Skeletal muscle cell (primary cell): ENCODE measurements around the gene ARID2.

Experiments used
- DNase-seq: peaks from one replicate; pipeline ENCODE4 v3.0.0-alpha.2; 2010; ENCODE audit warnings: low read depth
- H3K4me3 ChIP-seq: 2 replicates; pipeline ENCODE4 v1.5.1; 2011; ENCODE audit warnings: low read depth, mild to moderate bottlenecking, control low read depth, low read length, moderate library complexity

The ARID2 gene

DNA sequence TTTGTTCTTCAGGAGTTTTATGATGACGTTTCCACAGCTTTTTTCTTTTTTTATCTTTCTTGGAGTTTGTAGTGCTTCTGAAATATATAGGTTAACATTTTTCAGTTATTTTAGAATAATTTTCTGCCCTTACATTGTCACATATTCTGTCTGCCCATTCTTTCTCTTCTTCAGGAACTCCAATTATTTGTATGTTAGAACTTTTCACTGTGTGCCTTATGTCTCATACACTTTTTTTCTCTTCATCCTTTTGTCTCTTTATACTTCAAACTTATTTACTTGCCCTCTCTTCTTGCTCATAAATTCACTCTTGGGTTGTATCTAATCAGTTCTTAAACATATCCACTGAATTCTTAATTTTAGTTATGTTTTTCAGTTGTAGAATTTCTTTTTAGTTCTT, 105.3 kb downstream of the ARID2 start:
- no peak overlapping the region for H3K4me3 ChIP-seq

GRCh38 chr12:45839917-45840316, 110.4 kb downstream of the ARID2 start:
- H3K4me3 ChIP-seq, result no peak overlapping the region
- DNase-seq, result no peak

More for the DNA sequence above, 105.3 kb downstream of the ARID2 start:
- no peak for DNase-seq

DNA sequence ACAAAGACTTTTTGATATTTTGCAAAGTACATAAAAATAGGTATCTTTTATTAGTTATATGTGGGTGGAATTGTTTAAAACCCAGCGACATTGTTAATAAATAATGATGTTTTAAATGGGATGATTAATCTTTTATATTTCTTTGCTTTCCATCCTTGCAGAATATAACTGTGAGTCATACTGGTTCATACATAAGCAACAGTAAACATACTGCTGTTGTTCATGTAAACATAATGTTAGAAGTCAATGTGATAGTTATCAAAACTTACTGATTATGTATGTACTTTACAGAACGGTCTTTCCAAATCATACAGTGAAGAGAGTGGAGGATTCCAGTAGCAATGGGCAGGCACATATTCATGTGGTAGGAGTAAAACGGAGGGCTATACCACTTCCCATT, 119.8 kb downstream of the ARID2 start:
- no peak for DNase-seq
- H3K4me3 ChIP-seq, result no peak overlapping the region

GRCh38 chr12:45850302-45850701, 120.8 kb downstream of the ARID2 start:
- no peak overlapping the region for H3K4me3 ChIP-seq
- DNase-seq, result no peak

- H3K4me3 ChIP-seq, result no peak overlapping the region
- DNase-seq, result no peak
Measured at GRCh38 chr12:45852508-45852907, 123.0 kb downstream of the ARID2 start.

DNA sequence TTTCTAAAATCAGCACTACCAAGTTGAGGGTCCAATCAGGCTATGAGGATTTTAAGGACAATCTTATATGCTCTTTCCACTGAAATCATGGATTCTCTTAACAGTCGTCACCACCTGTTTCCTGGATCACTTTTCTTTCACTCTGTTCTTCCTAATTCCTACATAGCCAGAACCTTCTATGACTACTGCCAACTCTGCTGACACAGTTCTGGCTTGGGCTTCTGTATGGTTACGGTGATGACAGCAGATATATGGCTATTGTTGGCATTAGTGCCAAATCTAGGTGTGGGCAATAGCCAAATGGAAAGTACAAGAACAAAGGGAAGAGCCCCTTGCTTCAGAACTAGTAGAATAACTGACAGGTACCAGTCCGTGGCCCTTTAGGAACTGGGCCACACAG, 124.0 kb downstream of the ARID2 start:
- DNase-seq, result no peak
- H3K4me3 ChIP-seq, result no peak overlapping the region

- DNase-seq, result no peak
Measured at GRCh38 chr12:45863332-45863731, 133.8 kb downstream of the ARID2 start.

GRCh38 chr12:45866299-45866698, 136.8 kb downstream of the ARID2 start:
- H3K4me3 ChIP-seq, result no peak overlapping the region
- DNase-seq, result no peak

More at GRCh38 chr12:45863332-45863731, 133.8 kb downstream of the ARID2 start:
- H3K4me3 ChIP-seq, result no peak overlapping the region

DNA sequence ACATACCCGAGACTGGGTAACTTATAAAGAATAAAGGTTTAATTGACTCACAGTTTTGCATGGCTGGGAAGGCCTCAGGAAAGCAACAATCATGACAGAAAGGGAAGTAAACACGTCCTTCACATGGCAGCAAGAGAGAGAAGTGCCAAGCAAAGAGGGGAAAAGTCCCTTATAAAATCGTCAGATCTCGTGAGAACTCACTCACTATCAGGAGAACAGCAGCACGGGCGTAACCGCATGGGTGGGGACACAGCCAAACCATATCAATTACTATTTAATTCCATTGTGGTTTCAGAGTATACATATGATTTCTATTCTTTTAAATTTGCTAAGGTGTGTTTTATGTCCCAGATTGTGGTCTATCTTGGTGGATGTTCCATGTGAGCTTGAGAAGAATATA, 142.9 kb downstream of the ARID2 start:
- no peak overlapping the region for H3K4me3 ChIP-seq
- DNase-seq, result no peak

DNA sequence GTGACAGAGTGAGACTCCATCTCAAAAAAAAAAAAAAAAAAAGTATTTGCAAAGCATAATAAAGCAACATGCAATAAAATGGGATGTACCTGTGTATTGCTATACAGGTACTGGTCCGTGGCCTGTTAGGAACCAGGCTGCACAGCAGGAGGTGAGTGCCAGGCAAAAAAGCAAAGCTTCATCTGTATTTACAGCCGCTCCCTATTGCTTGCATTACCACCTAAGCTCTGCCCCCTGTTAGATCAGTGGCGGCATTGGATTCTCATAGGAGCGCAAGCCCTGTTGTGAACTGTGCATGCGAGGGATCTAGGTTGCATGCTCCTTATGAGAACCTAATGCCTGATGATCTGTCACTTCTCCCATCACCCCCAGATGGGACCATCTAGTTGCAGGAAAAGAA, 147.6 kb downstream of the ARID2 start:
- DNase-seq, result no peak
- no peak overlapping the region for H3K4me3 ChIP-seq

DNA sequence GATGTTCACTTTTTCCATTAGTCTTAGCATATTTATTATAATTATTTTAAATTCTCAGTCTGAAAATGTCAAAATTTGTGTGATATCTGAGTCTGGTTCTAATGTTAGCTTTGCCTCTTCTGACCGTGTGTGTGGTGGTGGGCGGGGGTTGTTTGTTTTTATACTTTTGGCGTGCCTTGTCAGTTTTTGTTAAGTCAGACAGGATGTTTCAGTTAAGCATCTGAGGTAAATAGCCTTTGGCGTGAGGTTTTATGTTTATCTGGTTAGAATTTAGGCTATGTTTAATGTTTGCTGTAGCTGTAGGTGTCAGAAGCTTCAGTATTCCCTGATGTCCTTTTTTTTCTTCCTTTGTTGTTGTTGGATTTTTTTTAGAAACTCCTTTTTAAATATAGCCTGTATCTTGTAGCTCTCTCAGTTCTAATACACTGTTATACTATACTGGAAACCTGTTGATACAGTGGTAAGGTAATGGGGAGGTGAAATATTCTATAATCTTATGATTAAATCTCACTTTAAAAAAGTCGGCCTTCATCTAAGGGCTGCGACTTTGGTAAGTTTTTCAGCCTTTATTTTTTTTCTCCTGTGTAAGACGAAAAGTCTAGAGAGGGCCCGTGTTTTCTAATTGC, 149.2 kb downstream of the ARID2 start:
- H3K4me3 ChIP-seq, result no peak overlapping the region
- no peak for DNase-seq

- no peak for DNase-seq
- H3K4me3 ChIP-seq, result no peak overlapping the region
Measured at GRCh38 chr12:45879363-45879895, 149.9 kb downstream of the ARID2 start.

DNA sequence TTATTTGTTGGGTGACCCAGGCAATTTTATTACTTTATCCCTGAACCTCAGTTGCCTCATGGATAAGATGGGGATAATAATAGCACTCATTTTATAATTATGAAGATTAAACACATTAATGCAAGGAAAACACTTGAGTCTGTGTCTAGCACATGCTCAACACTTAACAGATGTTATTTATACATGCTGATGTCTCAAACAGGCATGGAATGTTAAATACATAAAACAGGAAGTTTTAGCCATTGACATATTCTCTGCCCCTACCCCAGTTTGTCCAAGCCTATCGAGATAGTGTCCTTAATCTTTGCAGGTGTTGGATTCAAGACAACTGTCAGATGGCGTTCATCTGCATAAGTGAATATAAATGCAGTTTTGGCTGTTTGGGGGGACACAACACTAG, 151.0 kb downstream of the ARID2 start:
- DNase-seq, result no peak
- H3K4me3 ChIP-seq, result no peak overlapping the region

GRCh38 chr12:45883187-45883586, 153.7 kb downstream of the ARID2 start:
- no peak overlapping the region for H3K4me3 ChIP-seq
- no peak for DNase-seq

GRCh38 chr12:45886685-45887084, 157.2 kb downstream of the ARID2 start:
- DNase-seq, result no peak
- H3K4me3 ChIP-seq, result no peak overlapping the region

GRCh38 chr12:45887544-45887943, 158.0 kb downstream of the ARID2 start:
- DNase-seq, result no peak
- H3K4me3 ChIP-seq, result no peak overlapping the region

DNA sequence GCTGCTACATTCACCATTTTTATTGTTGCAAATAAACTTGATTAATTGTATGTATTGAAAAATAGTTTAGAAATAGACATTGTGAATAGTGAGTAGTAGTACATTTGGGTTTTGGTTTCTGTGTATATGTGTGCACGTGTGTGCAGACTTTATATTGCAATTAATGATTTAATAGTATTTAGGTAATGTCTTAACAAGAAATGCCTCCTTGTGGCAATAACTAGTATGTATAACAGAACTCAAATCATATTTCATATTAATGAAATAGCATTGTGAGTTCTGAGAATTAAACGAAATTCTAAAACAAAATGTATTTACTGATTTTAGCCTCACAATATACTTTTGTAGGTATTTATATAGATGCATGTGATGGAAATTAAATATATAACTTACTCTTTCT, 160.8 kb downstream of the ARID2 start:
- no peak for DNase-seq
- no peak overlapping the region for H3K4me3 ChIP-seq

- no peak overlapping the region for H3K4me3 ChIP-seq
- DNase-seq, result no peak
Measured at GRCh38 chr12:45893240-45893639, 163.7 kb downstream of the ARID2 start.

DNA sequence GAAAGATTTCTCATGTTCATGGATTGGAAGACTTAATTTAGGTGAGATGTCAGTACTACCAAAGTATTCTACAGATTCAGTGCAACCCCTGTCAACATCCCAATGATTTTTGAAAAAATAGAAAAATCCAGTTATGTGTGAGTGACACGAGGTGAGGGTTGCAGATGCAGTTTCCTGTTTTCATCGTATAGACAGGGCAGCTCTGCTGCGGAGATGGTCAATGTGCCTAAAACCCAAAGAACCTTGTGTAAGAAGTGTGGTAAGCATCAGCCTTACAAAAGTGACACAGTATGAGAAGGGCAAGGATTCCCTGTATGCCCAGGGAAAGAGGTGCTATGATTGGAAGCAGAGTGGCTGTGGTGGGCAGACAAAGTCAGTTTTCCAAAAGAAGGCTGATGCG, 166.5 kb downstream of the ARID2 start:
- DNase-seq, result no peak
- H3K4me3 ChIP-seq, result no peak overlapping the region

GRCh38 chr12:45898094-45898493, 168.6 kb downstream of the ARID2 start:
- no peak for DNase-seq
- no peak overlapping the region for H3K4me3 ChIP-seq

DNA sequence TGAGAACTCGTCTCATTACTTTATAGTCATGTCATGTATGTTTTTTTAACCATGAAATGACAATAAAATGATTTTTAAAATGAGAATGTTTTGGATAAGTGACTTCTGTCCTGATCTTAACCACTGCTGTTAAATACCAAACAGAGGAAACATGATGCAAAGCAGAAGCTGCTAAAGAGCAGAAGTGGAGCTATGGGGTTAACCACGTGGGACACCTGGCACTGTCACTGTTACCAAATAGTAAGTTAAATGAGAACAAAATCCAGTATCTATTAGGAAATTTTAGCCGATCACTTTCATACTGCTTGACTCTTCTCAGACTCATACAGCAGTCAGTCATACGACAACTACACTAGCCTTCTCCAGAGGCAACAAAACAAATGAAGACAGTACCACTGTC, 178.4 kb downstream of the ARID2 start:
- no peak overlapping the region for H3K4me3 ChIP-seq
- DNase-seq, result no peak
